Panc1 (cell line): ENCODE data around the gene RPL27A. TPM values are rescaled to one million over a fixed set of nuclear protein-coding genes. Genes with fewer than 3 reads are reported as not detected.

Source experiments
- ATAC-seq: fragments of 200-7000 bp; cut with Tn5 transposase; 2 replicates; pipeline ENCODE4 v1.9.1; 2020; ENCODE audit warnings: mild to moderate bottlenecking, moderate library complexity
- BruUV-seq: library from RNA; stranded (reverse); fragments of 400-500 nt; replicated peaks from 2 replicates; lab custom pipeline; 2021; lab: Mats Ljungman, UMichigan
- CTCF ChIA-PET: fragments of 300-600 bp; sonication (Branson Sonifier 250); formaldehyde crosslinking; loops from one replicate; lab custom pipeline; 2022; ENCODE audit warnings: antibody characterized with exemption; lab: Charles Lee
- POLR2A ChIA-PET: fragments of 300-600 bp; sonication (Branson Sonifier 250); formaldehyde crosslinking; loops from one replicate; lab custom pipeline; 2022; ENCODE audit warnings: antibody characterized with exemption; lab: Charles Lee
- DNase-seq: peaks from one replicate; pipeline ENCODE4 v3.0.0-alpha.2; 2010; ENCODE audit warnings: low read depth, low spot score
- H3K27ac ChIP-seq: 2 replicates; pipeline ENCODE4 v1.5.1; 2011; ENCODE audit warnings: mild to moderate bottlenecking, low read length, inconsistent platforms
- H3K27me3 ChIP-seq: fragments of 200-500 bp; sonication (Bioruptor generic); 2 replicates; pipeline ENCODE4 v1.6.0; 2014; ENCODE audit warnings: low read length, inconsistent platforms; ENCODE audit not compliant: control insufficient read depth, insufficient read depth
- H3K36me3 ChIP-seq: fragments of 200-500 bp; sonication (Bioruptor generic); 2 replicates; pipeline ENCODE4 v1.5.1; 2014; ENCODE audit warnings: inconsistent platforms, mild to moderate bottlenecking, low read length, moderate library complexity; ENCODE audit not compliant: control insufficient read depth, insufficient read depth
- H3K4me1 ChIP-seq: 2 replicates; pipeline ENCODE4 v1.5.1; 2011; ENCODE audit warnings: inconsistent platforms, mild to moderate bottlenecking, low read length, moderate library complexity; ENCODE audit not compliant: control insufficient read depth, insufficient read depth
- H3K4me3 ChIP-seq, 2 experiments: 2 replicates each; pipeline ENCODE4 v1.5.1; 2011 to 2012; ENCODE audit warnings: low read depth in 2 of 2, low read length in 2 of 2, mild to moderate bottlenecking in 2 of 2, inconsistent platforms in 1 of 2, moderate library complexity in 1 of 2
- H3K9me3 ChIP-seq: fragments of 200-500 bp; sonication (Bioruptor generic); 2 replicates; pipeline ENCODE4 v1.5.1; 2014; ENCODE audit warnings: low read depth, mild to moderate bottlenecking, inconsistent platforms, low read length, moderate library complexity; ENCODE audit not compliant: control insufficient read depth, insufficient read depth
- POLR2AphosphoS5 ChIP-seq: IDR thresholded peaks from 2 replicates; pipeline ENCODE4 v1.6.1; 2012; ENCODE audit warnings: mild to moderate bottlenecking, low read depth, low read length, moderate library complexity
- REST ChIP-seq, 2 experiments: IDR thresholded peaks; 2 replicates each; pipeline ENCODE4 v1.6.1; 2011 to 2012; ENCODE audit warnings: low read depth in 2 of 2, control low read depth in 1 of 2, low read length in 1 of 2, mild to moderate bottlenecking in 1 of 2, moderate library complexity in 1 of 2; ENCODE audit not compliant: insufficient read depth in 1 of 2
- SIN3A ChIP-seq: IDR thresholded peaks from 2 replicates; pipeline ENCODE4 v1.6.1; 2012; ENCODE audit warnings: low read depth, mild to moderate bottlenecking, low read length, moderate library complexity, borderline replicate concordance; ENCODE audit not compliant: insufficient read depth
- TCF7L2 ChIP-seq: IDR thresholded peaks from 2 replicates; pipeline ENCODE4 v1.6.1; 2011; ENCODE audit warnings: mild to moderate bottlenecking, low read depth, low read length, inconsistent platforms
- in situ Hi-C: cut with HindIII; loops from 2 replicates; pipeline ENCODE4 v1.10.0; 2016; ENCODE audit warnings: low sequenced_read_pairs, low pct_unique_long_range_greater_than_20kb
- intact Hi-C: fragments of 100-400 bp; cut with micrococcal nuclease; formaldehyde crosslinking; loops from one replicate; pipeline ENCODE4 v1.10.0; 2022; ENCODE audit not compliant: unreplicated experiment
- total RNA-seq: library from RNA; stranded (reverse); gene quantifications from one replicate; pipeline ENCODE4 v1.2.1, GENCODE V29; 2021; ENCODE audit not compliant: unreplicated experiment
- TF ChIP-seq, protein P1 (sequence below): fragments of 450-650 bp; IDR thresholded peaks from 2 replicates; pipeline ENCODE4 v1.5.1; 2017; ENCODE audit warnings: mild to moderate bottlenecking

RPL27A gene
- total RNA-seq, 1 experiment from 2014 or later = 1,115 TPM

GRCh38 chr11:8690374-8691342 is 8.1 kb downstream of the RPL27A start:
- no peak for DNase-seq
- POLR2A ChIA-PET = interaction anchor here (0.7 kb wide), 1 partner anchor 123 kb away, joined by 3 read pairs; no protein-coding TSS in a partner anchor
- H3K27ac ChIP-seq = peak overlapping the region; percentile 98
- no peak for TF ChIP-seq REST (IDR thresholded peaks at IDR 0.05; ENCODE audit: insufficient read depth in 1 of 2, low read depth in 2 of 2, low read length in 1 of 2)
- TF ChIP-seq TCF7L2 = no peak
- no peak for TF ChIP-seq POLR2AphosphoS5
- no peak for TF ChIP-seq SIN3A
- TF ChIP-seq, protein P1, sequence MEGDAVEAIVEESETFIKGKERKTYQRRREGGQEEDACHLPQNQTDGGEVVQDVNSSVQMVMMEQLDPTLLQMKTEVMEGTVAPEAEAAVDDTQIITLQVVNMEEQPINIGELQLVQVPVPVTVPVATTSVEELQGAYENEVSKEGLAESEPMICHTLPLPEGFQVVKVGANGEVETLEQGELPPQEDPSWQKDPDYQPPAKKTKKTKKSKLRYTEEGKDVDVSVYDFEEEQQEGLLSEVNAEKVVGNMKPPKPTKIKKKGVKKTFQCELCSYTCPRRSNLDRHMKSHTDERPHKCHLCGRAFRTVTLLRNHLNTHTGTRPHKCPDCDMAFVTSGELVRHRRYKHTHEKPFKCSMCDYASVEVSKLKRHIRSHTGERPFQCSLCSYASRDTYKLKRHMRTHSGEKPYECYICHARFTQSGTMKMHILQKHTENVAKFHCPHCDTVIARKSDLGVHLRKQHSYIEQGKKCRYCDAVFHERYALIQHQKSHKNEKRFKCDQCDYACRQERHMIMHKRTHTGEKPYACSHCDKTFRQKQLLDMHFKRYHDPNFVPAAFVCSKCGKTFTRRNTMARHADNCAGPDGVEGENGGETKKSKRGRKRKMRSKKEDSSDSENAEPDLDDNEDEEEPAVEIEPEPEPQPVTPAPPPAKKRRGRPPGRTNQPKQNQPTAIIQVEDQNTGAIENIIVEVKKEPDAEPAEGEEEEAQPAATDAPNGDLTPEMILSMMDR = no peak
- H3K9me3 ChIP-seq = no peaks in the 10 kb centered on the region
- H3K4me3 ChIP-seq = no peak overlapping the region
- CTCF ChIA-PET = interaction anchor here (1.0 to 1.3 kb wide), 3 partner anchors 9 to 269 kb away, joined by 3 to 6 read pairs (median 3); no protein-coding TSS in a partner anchor
- H3K36me3 ChIP-seq = peaks cover 14% of the 10 kb centered on the region
- intact Hi-C loops = no loop called here
- no peaks in the 10 kb centered on the region for H3K27me3 ChIP-seq
- in situ Hi-C loops = no loop called here
- no TSS peak for BruUV-seq
- no peak for ATAC-seq
- H3K4me1 ChIP-seq = peaks cover 34% of the 10 kb centered on the region

GRCh38 chr11:8691601-8692000 is 9.0 kb downstream of the RPL27A start:
- intact Hi-C loops = no loop called here
- H3K9me3 ChIP-seq = no peaks in the 10 kb centered on the region
- peaks cover 6% of the 10 kb centered on the region for H3K36me3 ChIP-seq
- TF ChIP-seq POLR2AphosphoS5 (no peak), TCF7L2 (no peak), SIN3A (no peak), REST (IDR thresholded peaks at IDR 0.05; ENCODE audit: insufficient read depth in 1 of 2, low read depth in 2 of 2, low read length in 1 of 2) (no peak)
- TF ChIP-seq, protein P1 = no peak
- H3K27me3 ChIP-seq = no peaks in the 10 kb centered on the region
- H3K4me3 ChIP-seq = no peak overlapping the region
- no TSS peak for BruUV-seq
- H3K27ac ChIP-seq = no peak overlapping the region
- H3K4me1 ChIP-seq = peaks cover 24% of the 10 kb centered on the region
- CTCF ChIA-PET = interaction anchor here (1.3 kb wide), 1 partner anchor 120 kb away, joined by 3 read pairs; no protein-coding TSS in a partner anchor
- ATAC-seq (no peak), DNase-seq (no peak)
- POLR2A ChIA-PET = no interaction called here
- in situ Hi-C loops = no loop called here
